HCT116 (cell line): Measurements from ENCODE around the gene CSGALNACT2. TPM values are rescaled to one million over a fixed set of nuclear protein-coding genes. Genes with fewer than 3 reads are reported as not detected.

ENCODE experiments used
- ATAC-seq: fragments of 200-7000 bp; cut with Tn5 transposase; 2 replicates; pipeline ENCODE4 v1.9.1; 2020; ENCODE audit warnings: mild to moderate bottlenecking, moderate library complexity
- BruUV-seq: library from RNA; stranded (reverse); fragments of 400-500 nt; replicated peaks from 2 replicates; lab custom pipeline; 2021; lab: Mats Ljungman, UMichigan
- CTCF ChIA-PET: fragments of 300-600 bp; sonication (Branson Sonifier 250); formaldehyde crosslinking; loops from one replicate; lab custom pipeline; 2021; ENCODE audit warnings: antibody characterized with exemption; lab: Charles Lee
- POLR2A ChIA-PET: fragments of 300-600, 350-600 bp; sonication (Branson Sonifier 250); formaldehyde crosslinking; loops from one replicate; lab custom pipeline; 2021; ENCODE audit warnings: antibody characterized with exemption; lab: Charles Lee
- RAD21 ChIA-PET, 2 experiments: fragments of 300-600 bp; sonication (Branson Sonifier 250); formaldehyde crosslinking; loops; one replicate each; lab custom pipeline; 2023; ENCODE audit warnings: low total read pairs in 2 of 2; ENCODE audit not compliant: uncharacterized antibody in 2 of 2, unreplicated experiment in 2 of 2, low non-redundant PET in 1 of 2; lab: Charles Lee
- DNase-seq: peaks from one replicate; pipeline ENCODE4 v3.0.0-alpha.2; 2010; ENCODE audit warnings: low read depth, low spot score
- H2AFZ ChIP-seq: fragments of 200-600 bp; shearing (Covaris generic), sonication (generic); 2 replicates; pipeline ENCODE4 v1.6.1; 2017; ENCODE audit warnings: low read depth, mixed run types, mixed read lengths, antibody characterized with exemption, low read length; ENCODE audit not compliant: poor library complexity, severe bottlenecking
- H3K27ac ChIP-seq: 2 replicates; pipeline ENCODE4 v1.5.1; 2012; ENCODE audit warnings: low read depth, low read length
- H3K27me3 ChIP-seq: fragments of 200-600 bp; sonication (generic); 2 replicates; pipeline ENCODE4 v1.6.1; 2016; ENCODE audit warnings: mixed run types, low read length, mixed read lengths; ENCODE audit not compliant: insufficient read depth
- H3K36me3 ChIP-seq, 2 experiments: fragments of 200-500 bp in 1 of 2; fragments of 200-600 bp in 1 of 2; sonication (Bioruptor generic) in 1 of 2; sonication (generic) in 1 of 2; 2 replicates each; pipeline versions ENCODE4 v1.5.1 to v1.6.1; 2014 to 2016; ENCODE audit warnings: low read length in 2 of 2, inconsistent platforms in 1 of 2, mixed read lengths in 1 of 2, mixed run types in 1 of 2; ENCODE audit not compliant: insufficient read depth in 2 of 2, control insufficient read depth in 1 of 2
- H3K4me1 ChIP-seq, 2 experiments: fragments of 200-600 bp in 1 of 2; sonication (generic) in 1 of 2; 2 replicates each; pipeline versions ENCODE4 v1.5.1 to v1.6.1; 2012 to 2017; ENCODE audit warnings: low read length in 2 of 2, inconsistent platforms in 1 of 2, mild to moderate bottlenecking in 1 of 2, mixed read lengths in 1 of 2, mixed run types in 1 of 2, moderate library complexity in 1 of 2; ENCODE audit not compliant: insufficient read depth in 2 of 2, control insufficient read depth in 1 of 2
- H3K4me2 ChIP-seq: fragments of 200-600 bp; sonication (generic); 2 replicates; pipeline ENCODE4 v1.6.1; 2017; ENCODE audit warnings: mixed run types, low read length, mixed read lengths
- H3K4me3 ChIP-seq, 2 experiments: fragments of 200-600 bp in 1 of 2; sonication (generic) in 1 of 2; replicated peaks in 1 of 2; 2 replicates each; pipeline ENCODE4 v1.5.1; 2011 to 2016; ENCODE audit warnings: low read length in 2 of 2, control low read depth in 1 of 2, low read depth in 1 of 2, mild to moderate bottlenecking in 1 of 2, mixed read lengths in 1 of 2, mixed run types in 1 of 2
- H3K79me2 ChIP-seq: fragments of 200-600 bp; sonication (generic); 2 replicates; pipeline ENCODE4 v1.6.1; 2017; ENCODE audit warnings: mild to moderate bottlenecking, mixed run types, low read length, moderate library complexity, mixed read lengths; ENCODE audit not compliant: insufficient read depth
- H3K9ac ChIP-seq: fragments of 200-600 bp; sonication (generic); 2 replicates; pipeline ENCODE4 v1.6.1; 2016; ENCODE audit warnings: low read length, mixed read lengths
- H3K9me2 ChIP-seq: fragments of 200-600 bp; sonication (generic), shearing (Covaris generic); 2 replicates; pipeline ENCODE4 v1.6.1; 2017; ENCODE audit warnings: mixed run types, mild to moderate bottlenecking, moderate library complexity; ENCODE audit not compliant: insufficient read depth
- H3K9me3 ChIP-seq, 2 experiments: fragments of 200-500 bp in 1 of 2; fragments of 200-600 bp in 1 of 2; sonication (Bioruptor generic) in 1 of 2; sonication (generic) in 1 of 2; 2 replicates each; pipeline ENCODE4 v1.6.1; 2014 to 2017; ENCODE audit warnings: low read length in 2 of 2, mixed read lengths in 2 of 2, inconsistent platforms in 1 of 2, low read depth in 1 of 2, mild to moderate bottlenecking in 1 of 2, mixed run types in 1 of 2, moderate library complexity in 1 of 2; ENCODE audit not compliant: control insufficient read depth in 1 of 2, insufficient read depth in 1 of 2
- H4K20me1 ChIP-seq: fragments of 200-600 bp; sonication (generic), shearing (Covaris generic); 2 replicates; pipeline ENCODE4 v1.6.1; 2017; ENCODE audit warnings: mixed run types, mild to moderate bottlenecking, moderate library complexity; ENCODE audit not compliant: insufficient read depth
- ATF3 ChIP-seq: IDR thresholded peaks from 2 replicates; pipeline ENCODE4 v1.6.1; 2012
- CBX3 ChIP-seq: IDR thresholded peaks from 2 replicates; pipeline ENCODE4 v1.6.1; 2012; ENCODE audit warnings: low read depth
- CTCF ChIP-seq, 3 experiments: fragments of 200-600 bp in 1 of 3; sonication (generic) in 1 of 3; IDR thresholded peaks in 2 of 3; conservative IDR thresholded peaks in 1 of 3; 2 replicates each; pipeline ENCODE4 v1.5.1; 2012 to 2017; ENCODE audit warnings: low read depth in 2 of 3, low read length in 2 of 3, antibody characterized with exemption in 1 of 3, borderline replicate concordance in 1 of 3, control low read depth in 1 of 3, mild to moderate bottlenecking in 1 of 3, mixed read lengths in 1 of 3, mixed run types in 1 of 3, moderate library complexity in 1 of 3; ENCODE audit not compliant: insufficient read depth in 1 of 3
- EGR1 ChIP-seq: IDR thresholded peaks from 2 replicates; pipeline ENCODE4 v1.6.1; 2012; ENCODE audit warnings: low read depth
- EZH2phosphoT487 ChIP-seq: fragments of 200-600 bp; IDR thresholded peaks from 2 replicates; pipeline ENCODE4 v1.6.1; 2018; ENCODE audit warnings: antibody characterized with exemption, borderline replicate concordance
- FOSL1 ChIP-seq: IDR thresholded peaks from 2 replicates; pipeline ENCODE4 v1.6.1; 2012; ENCODE audit warnings: low read depth
- JUND ChIP-seq: IDR thresholded peaks from 2 replicates; pipeline ENCODE4 v1.6.1; 2012
- MAX ChIP-seq: IDR thresholded peaks from 2 replicates; pipeline ENCODE4 v1.6.1; 2012
- POLR2A ChIP-seq: IDR thresholded peaks from 2 replicates; pipeline ENCODE4 v1.7.0; 2011; ENCODE audit warnings: borderline replicate concordance; ENCODE audit not compliant: insufficient read depth, insufficient read length; ENCODE audit errors: extremely low read depth
- REST ChIP-seq: IDR thresholded peaks from 2 replicates; pipeline ENCODE4 v1.6.1; 2012; ENCODE audit warnings: low read depth
- SIN3A ChIP-seq: IDR thresholded peaks from 2 replicates; pipeline ENCODE4 v1.6.1; 2012; ENCODE audit warnings: low read depth
- SP1 ChIP-seq: IDR thresholded peaks from 2 replicates; pipeline ENCODE4 v1.6.1; 2012; ENCODE audit warnings: low read depth
- SRF ChIP-seq: IDR thresholded peaks from 2 replicates; pipeline ENCODE4 v1.6.1; 2012; ENCODE audit warnings: low read depth
- TCF7L2 ChIP-seq: IDR thresholded peaks from 2 replicates; pipeline ENCODE4 v1.7.0; 2011; ENCODE audit warnings: borderline replicate concordance, inconsistent platforms; ENCODE audit not compliant: insufficient read depth, insufficient read length; ENCODE audit errors: extremely low read depth
- YY1 ChIP-seq: IDR thresholded peaks from 2 replicates; pipeline ENCODE4 v1.6.1; 2011; ENCODE audit warnings: low read length, low read depth, moderate library complexity, mild to moderate bottlenecking; ENCODE audit not compliant: insufficient replicate concordance; ENCODE audit errors: extremely low read depth
- ZBTB33 ChIP-seq: IDR thresholded peaks from 2 replicates; pipeline ENCODE4 v1.6.1; 2011; ENCODE audit warnings: mild to moderate bottlenecking, low read length, moderate library complexity; ENCODE audit not compliant: insufficient replicate concordance; ENCODE audit errors: extremely low read depth
- ZNF274 ChIP-seq: fragments of 200-500 bp; sonication (Bioruptor generic); IDR thresholded peaks from 2 replicates; pipeline ENCODE4 v1.6.1; 2014; ENCODE audit warnings: mild to moderate bottlenecking, low read depth, low read length, inconsistent platforms
- intact Hi-C: fragments of 100-400 bp; cut with micrococcal nuclease; formaldehyde crosslinking; loops from 2 replicates; pipeline ENCODE4 v1.10.0; 2022
- total RNA-seq: library from RNA; stranded (reverse); gene quantifications from one replicate; pipeline ENCODE4 v1.2.1, GENCODE V29; 2021; ENCODE audit not compliant: unreplicated experiment

CSGALNACT2 gene
- total RNA-seq, 1 experiment from 2014 or later, result 9.9 TPM

- Histone ChIP-seq H3K4me3 (no peak overlapping the region), H3K9me3 (no peaks in the 10 kb centered on the region), H3K79me2 (no peaks in the 10 kb centered on the region), H3K4me2 (no peak overlapping the region), H3K36me3 (no peaks in the 10 kb centered on the region), H3K9me2 (no peaks in the 10 kb centered on the region), H4K20me1 (no peaks in the 10 kb centered on the region), H3K4me1 (peaks cover 10 to 14% of the 10 kb centered on the region in 2 experiments), H3K27ac (no peak overlapping the region), H3K9ac (no peak overlapping the region), H3K27me3 (no peaks in the 10 kb centered on the region), H2AFZ (no peak overlapping the region)
- ATAC-seq (no peak), DNase-seq (no peak)
- BruUV-seq, result no TSS peak
- ChIA-PET CTCF (no interaction called here), POLR2A (no interaction called here), RAD21 (no interaction called here)
- no peak for TF ChIP-seq ZBTB33
- TF ChIP-seq POLR2A, result no peak
- no peak for TF ChIP-seq ZNF274
- TF ChIP-seq YY1, result no peak
- no peak for TF ChIP-seq TCF7L2
- TF ChIP-seq EZH2phosphoT487, result no peak
- no peak for TF ChIP-seq MAX
- no peak for TF ChIP-seq REST
- no peak for TF ChIP-seq FOSL1
- no peak for TF ChIP-seq SRF
- no peak for TF ChIP-seq EGR1
- no peak for TF ChIP-seq CTCF (IDR thresholded peaks at IDR 0.05 in 2 of 3, conservative IDR thresholded peaks at IDR 0.05 in 1 of 3; ENCODE audit: borderline replicate concordance in 1 of 3, insufficient read depth in 1 of 3, low read depth in 2 of 3, low read length in 2 of 3)
- TF ChIP-seq CBX3, result no peak
- no peak for TF ChIP-seq SP1
- no peak for TF ChIP-seq ATF3
- no peak for TF ChIP-seq SIN3A
- TF ChIP-seq JUND, result no peak
- intact Hi-C loops, result no loop called here
Observed at GRCh38 chr10:43125881-43126731, 12.1 kb upstream of the CSGALNACT2 start.
